GM18861 (cell line): ENCODE results near the gene FAM107B.

Source experiments
- ATAC-seq: cut with Tn5 transposase; IDR thresholded peaks from one replicate; pipeline ENCODE4 v1.9.1; 2021; ENCODE audit not compliant: unreplicated experiment

The FAM107B gene

DNA sequence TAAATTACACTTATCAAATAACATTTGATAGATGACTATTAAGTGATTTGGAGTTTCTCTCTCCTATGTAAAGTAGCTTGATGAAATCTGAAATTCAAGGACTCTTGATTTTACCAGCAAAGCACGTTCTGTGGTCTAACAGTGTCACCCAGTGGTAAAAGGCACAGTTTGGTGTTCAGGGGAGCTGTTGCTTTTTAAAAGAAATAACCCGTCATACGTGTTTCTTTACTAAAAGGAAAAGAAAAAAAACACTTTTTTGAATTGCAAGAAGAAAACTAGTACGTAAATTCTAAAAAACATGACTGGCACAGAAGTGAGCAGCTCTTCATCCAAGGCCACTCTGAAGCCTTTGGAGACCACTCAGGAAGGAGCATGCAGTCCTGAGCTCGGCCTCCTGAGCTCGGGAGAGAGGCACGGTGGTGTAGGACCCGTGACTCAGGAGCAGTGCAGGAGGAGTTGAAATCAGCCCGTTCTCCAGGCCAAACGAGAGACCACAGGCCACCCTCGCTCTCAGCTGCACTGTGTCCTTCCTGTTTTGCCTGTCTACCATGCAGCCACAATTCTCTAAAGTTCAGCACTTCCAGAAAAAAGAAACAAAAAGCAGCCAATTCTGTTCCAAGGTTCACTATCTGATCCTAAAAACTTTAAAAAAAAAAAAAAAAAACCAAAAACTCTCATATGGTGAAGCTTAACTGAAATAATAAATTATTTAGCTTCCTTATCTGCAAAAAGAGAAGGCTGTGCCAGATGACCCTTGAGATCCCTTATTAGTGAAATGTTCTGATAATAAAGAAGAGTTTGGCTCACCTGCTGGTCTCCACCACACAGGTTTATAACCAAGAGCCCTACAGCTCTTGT lies 231.4 kb downstream of the FAM107B start:
- no peak for ATAC-seq

DNA sequence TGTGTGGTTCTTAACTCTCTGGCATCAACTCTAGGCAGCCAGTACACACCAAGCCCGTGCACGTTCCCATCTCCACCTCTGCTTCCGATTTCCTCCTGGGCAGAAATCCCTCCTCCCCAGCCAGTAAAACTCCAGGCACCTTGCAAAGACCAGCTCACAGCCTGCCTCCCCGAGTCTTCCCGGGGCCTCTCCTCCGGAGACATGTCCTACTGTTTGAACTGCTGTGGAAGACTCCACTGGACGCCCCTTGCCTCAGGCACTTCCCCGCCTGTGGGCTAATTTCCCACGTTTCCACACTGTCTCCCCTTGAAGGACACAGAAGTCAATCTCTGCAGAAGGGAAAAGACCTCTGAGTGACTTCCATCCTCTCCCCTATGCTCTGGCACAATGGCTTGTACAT lies 233.3 kb downstream of the FAM107B start:
- no peak for ATAC-seq

DNA sequence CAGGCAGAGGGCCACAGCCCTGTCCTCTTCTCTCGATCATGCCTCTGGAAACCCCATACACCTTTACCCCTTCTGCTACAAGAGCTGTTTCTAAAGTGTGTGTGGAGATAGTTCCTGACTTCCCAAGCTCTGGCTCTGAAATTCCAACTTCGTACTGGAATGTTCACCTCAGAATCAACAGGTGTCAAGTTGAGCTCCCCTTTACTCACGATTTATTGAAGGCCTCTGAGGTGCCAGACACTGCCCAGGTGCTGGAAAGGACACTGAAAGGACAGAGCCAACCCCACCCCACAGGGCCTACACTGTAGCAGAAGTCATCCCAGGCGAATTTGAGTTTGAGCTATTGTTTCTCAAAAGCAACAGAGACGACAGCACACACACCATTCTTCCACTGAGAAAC lies 234.1 kb downstream of the FAM107B start:
- no peak for ATAC-seq

DNA sequence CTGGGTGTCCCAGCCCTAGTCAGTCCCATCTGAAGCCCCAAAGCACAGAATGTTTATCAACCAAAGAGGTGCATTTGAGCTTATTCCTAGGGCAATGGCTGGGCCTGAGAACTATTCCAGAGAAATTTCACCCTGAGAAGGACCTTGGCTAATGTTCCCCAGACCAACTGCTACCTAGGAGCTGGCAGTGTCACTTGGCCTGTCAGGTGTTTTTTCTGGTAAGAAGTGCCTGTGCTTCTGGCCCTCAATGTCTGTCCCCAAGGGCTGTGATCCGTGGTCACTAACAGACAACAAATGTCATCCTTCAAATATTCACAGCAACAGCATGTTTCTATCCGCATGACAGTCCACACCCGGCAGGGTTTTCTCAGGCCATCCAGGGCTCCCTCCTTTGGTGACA lies 234.6 kb downstream of the FAM107B start:
- no peak for ATAC-seq

DNA sequence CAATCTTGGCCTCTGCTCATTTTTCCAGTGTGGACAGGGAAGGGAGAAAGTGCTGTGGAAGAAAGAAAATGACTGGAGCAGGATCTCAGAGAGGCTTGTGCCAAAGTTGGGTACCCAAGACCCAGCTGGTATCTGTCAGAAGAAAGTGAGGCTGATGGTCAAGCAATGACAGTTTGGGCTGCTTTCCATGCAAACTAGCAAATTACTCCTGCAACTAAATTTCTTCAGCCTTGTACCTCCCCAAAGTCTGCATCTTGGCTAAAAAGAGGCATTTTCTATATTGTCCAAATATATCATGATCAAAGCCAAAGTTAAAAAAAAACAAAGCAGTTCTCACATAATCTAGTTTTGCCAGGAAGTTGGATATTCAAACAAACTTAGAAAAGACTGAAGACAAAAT lies 235.5 kb downstream of the FAM107B start:
- ATAC-seq, result no peak

DNA sequence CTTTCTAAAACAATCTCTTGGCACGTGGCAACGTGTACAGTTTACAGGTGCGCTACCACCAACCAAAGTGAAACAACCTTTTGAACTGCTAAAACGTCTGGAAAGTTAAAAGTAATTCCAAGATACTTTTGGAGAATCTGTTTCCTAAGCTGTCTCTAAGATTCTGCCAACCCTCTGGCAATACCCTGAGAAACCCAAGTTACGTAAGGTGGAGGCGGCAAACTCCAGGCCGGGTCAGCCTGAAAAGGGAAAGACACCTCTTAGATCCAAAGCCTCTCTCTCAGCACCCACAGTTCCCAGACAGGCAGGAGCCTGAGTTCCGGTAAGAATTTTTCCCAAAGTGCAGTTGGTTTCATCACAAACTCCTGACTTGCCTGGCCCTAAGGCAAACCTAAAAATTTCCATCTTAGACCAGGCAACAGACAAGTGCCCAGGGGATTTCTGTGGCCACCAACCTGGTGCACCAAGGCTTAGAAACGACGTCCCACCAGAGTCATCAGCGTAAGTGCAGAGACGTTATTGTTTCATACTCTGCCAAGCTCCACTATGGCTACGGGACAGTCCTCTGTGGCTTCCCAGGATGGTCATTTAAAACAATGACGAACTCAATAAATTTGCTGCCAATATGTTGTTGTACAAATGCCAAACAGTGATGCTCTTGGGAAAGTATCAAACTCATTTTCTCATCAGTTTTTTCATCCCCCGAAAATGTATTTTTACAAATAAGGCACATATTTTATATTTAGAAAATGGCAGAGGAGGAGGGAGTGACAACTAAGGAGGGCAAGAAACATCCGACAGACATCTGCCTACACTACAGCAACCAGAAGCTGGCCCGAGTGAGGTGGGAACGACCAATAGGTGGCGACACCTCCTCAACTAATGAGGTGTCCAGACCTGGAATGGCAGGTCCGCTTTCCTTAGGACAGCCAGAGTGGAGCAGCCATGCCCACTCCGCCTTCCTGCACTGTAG lies 238.2 kb downstream of the FAM107B start:
- no peak for ATAC-seq

DNA sequence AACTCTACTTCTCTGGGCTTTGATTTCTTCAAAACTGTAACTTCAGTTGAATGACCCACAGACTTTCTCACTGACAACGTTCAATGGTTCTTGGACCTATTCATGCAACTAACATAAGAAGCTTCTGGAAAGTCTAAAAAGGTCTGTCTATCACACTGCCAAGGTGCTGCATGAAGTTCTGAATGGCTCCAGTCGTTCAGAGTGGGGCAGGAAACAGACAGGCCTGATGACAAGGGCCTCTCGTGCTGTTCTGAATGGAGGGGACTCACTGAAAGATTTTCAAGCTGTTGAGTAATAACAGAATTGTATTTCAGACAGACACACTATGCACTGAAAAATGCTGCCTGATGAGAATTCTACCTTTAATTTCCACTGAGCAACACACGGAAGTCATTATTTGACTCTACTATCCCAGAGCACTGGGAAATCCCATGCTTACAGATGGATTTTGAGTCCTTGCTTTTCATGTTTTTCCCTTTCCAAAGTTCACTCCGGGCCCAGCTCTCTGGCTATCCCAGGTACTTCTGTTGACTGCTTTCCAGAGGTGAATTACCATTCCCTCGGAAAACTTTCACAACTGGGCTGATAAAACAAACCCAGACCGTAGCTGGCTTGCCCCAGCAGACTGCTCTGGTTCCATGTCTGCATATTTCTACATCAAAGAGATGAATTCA lies 239.1 kb downstream of the FAM107B start:
- ATAC-seq, result no peak

DNA sequence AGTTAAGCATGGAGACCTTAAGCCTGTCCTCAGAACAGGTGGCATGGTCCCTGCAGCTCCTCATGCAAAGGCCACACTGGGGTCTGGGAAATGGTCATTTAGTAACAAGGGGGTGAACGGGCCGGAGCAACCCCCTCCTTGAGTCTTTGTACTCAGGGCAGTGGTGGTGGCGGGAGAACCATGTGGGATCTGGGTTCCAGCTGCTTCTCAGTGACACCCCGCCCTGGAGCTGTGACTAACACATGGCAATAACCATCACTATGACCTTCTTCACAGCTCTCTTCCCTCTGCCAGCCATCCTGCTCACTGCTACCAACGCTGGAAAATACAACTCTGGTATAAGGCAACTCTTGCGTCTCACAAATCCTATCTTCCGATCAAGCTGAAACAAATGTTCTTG lies 240.5 kb downstream of the FAM107B start:
- no peak for ATAC-seq

DNA sequence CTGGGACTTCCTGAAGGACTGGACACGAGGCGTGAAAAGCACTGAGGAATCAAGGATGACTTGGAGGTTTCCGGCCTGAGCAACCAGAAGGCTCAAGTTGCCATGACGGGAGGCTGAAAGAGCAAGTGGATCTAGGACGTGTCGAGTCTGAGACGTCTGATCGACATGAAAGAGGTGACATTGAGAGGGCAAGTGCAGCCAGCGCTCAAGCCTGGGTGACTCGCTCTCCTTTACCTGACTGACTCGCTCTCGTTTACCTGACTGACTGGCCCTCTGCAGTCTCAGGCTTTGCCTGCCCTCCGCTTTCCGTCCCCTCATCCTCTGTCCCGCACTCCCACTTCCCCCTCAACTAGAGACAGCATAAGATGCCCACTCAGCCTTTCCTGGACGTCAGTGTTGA lies 241.4 kb downstream of the FAM107B start:
- no peak for ATAC-seq

DNA sequence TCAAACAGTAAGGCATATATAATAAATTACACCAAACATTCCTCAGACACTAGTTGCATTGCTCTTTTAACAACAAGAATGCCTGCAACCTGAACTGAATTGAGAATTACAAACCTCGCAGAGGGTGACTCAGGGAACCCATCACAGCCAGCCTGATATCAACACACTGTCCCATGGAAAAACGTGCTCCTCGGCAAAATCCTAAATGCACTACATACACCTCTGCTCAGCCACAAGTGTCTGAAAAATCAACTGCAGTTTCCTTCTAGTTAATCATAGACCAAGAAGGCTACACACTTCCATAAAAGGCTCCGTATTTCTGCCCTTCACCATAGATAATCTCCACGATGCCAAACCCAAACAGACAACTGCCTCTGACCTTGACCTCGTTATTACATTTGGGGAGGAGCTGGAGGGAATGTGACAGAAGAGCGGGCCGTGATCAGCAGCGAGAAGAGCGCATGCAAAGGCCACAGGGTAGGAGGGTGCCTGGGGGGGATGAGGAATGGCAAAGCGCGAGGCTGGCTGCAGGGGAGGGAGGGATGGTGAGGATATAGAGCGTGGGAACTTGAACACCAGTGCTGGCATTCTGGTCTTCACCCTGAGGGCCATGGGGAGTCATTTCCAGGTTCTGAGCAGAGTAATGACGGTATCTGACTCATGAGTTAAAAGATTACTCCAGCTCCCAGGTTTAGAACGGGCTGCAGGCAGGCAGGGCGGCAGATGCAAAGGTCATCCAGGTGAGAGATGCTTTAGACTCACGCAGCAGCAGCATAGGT lies 242.0 kb downstream of the FAM107B start:
- no peak for ATAC-seq

DNA sequence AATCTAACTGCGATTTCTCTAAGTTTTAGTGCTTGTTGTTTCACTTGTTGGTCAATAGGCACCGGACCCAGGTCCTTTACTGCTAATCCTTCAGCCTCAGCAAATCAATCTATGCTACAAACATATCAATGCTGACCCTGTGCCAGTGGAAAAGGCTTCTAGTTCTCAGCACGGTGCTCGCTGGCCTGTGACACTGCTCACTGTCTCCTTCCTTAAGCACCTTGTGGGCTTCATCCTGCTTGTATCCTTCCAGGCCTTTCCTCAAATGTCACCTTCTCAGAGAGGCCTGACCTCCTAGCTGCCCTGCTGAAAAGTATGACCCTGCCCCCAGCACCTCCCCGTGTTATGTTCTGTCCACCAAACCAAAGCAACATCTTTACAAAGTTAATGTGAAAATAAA lies 242.7 kb downstream of the FAM107B start:
- no peak for ATAC-seq

DNA sequence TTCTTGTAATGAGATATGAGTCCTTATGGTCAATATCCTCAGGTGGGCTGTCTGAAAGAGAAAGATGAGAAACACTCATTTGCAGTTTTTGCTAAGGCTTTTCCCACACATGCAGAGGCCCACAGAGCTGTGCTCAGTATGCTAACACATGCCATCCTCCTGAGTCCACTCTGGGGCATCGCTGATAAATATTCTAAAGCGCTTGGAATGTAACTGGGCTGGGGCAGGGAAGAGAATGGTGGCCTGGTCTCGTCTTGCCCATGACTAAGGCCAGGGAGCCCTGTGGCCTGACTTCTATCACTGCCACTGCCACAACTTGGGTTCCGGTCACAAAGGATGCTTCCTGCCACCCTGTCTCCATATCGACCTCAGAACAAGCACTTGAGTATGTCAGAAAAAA lies 244.2 kb downstream of the FAM107B start:
- ATAC-seq, result no peak

DNA sequence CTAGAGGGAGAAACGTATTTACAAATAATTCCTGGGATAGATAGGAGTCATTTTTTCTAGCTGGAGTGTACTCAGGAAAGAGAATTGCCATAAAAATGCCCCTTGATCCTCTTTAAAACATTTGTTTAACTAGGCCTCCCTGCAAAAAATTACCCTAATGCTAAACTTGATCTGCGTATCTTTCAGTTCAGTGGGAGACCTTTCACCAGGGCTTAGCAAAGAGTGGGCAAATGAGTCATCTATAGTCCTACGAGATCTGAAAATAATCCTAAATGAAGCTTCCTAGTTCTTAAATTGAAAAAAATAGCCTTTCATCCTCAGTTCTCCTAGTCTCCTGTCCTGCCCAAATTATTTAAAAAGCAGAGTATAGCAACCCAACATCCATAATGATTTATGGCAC lies 245.3 kb downstream of the FAM107B start:
- ATAC-seq, result no peak

DNA sequence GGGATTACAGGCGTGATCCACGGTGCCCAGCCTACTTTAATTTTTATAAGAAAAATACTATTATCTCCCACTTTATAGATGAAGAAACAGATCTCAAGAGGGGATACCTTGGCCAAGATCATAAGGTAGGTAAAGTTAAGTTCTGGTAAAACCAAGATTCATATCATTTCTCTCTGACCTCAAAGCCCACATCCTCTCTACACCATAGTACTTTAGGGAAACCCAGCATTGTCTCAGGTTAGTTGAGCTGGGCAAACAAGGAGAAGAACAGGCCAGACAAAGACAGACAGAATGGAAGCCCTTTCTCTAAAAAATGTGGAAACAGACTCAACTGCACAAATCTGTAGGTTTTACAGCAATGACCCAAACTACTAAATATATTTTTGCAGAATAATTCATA lies 246.2 kb downstream of the FAM107B start:
- no peak for ATAC-seq

DNA sequence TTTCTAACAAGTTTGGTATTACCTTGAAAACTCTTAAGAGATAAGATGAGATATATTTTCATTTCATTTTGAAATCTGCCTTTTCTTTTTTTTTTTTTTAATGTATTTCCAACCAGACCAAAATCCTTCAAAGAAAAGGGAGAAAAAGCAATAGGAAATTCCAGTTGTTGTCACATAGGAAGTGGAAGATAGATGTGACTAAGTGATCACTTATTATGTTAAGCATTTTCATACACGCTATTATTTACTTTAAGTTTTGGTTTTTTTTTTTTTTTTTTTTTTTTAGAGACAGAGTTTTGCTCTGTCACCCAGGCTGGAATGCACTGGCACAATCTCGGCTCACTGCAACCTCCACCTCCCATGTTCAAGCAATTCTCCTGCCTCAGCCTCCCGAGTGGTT lies 246.8 kb downstream of the FAM107B start:
- ATAC-seq, result no peak

DNA sequence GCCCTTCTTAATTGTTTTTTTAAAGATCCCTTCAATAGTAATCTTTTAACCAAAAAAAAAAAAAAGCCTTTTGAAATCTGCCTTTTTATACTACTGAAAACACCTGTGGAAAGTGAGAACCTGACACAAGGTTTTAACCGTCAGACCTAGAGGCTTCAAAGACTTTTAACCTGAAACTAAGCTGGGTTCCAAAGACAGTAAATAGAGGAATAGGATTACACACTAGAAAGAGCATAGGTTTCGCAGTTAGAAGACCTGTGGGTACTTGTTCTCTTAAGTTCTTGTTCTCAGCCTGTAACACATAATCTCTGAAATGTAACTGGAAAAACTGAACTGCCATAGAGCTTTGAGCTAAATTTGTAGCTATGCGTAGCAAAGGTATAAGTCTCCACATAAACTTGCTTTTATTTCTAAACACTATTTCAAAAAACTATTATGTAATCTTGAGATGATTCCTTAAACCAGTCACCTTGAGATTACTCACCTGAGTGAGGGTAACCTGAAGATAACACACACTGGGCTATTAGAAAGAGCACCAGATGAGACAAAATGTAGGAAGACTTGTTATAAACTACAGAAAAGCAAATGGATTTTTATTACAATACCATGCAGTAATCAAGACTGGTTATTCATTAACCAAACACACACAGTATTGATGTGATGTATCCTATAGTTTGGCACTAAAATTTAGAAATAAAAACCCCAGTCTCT lies 247.4 kb downstream of the FAM107B start:
- no peak for ATAC-seq

DNA sequence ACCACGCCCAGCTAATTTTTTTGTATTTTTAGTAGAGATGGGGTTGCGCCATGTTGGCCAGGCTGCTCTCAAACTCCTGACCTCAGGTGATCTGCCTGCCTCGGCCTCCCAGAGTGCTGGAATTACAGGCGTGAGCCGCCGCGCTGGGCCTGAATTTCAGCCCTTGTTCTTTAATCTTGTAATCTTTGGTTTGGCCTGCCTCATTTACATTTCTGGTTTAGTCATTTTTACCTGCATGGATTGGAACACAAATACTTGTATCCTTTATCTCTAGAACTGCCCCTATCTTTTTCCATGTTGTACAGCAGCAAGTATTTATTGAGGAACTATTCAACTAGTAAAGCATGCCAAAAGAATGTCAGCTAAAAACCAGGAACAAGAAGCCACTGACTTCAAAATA lies 248.4 kb downstream of the FAM107B start:
- ATAC-seq, result no peak

DNA sequence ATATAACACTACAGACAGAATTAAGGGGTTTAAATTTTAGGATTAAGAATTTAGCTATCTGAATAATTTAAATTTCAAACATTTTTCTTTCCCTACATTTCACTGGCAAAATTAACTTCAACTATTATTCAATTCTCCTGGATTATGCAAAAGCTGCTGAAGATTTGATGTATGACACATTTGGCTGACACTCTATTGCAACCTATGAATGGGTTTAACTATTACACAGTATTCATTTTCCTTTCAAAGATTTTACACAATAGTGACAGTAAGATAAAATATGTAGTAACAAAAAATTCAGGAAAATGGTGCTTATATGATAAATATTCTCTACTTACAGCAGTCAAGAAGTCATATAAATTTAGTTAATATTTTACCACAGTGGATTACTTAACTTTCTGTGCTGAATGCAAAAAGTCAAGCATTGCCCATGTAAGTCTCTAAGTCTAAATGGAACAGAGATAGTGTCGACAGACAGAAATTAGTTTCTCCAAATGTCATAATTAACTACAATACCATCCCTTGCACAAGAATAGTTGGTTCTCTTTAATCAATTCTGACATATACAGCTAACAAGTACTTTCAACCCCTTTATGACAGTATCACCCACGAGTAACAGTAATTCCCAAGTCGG lies 249.9 kb downstream of the FAM107B start:
- ATAC-seq, result no peak

DNA sequence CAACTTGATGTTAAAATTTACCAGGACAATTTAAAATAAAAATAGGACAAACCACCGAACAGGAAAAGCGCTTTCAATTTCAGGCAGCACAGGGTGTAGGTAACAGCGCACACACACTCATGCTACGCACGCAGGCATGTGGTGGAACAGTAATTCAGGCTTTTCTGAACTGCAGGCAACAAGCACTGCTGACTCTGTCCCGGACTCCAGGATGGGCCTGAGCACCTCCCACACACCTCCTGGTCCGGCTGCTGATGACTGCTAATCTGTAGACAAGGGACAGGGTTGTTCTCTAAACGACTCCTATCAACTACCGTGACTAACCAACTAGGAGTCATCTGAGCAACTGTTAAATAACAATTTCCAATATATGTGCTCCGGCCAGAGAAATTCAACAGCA lies 251.4 kb downstream of the FAM107B start:
- no peak for ATAC-seq

DNA sequence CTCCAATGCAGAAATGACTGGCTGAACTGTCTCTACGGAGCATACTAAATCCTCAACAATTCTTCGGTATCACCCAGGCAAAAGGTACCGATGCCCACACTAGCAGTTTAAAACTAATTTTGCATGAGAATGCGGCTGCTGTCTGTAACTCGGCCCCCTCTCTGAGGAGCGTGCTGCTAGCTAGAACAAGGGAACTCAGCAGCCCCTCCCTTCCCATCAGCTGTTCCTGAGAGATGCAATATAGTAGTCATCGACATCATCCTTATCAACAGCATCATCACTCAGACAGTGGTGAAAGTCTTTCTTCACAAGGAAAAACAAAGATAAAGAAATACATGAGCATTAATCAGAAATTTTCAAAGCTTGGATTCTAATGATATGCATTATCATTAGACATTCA lies 254.9 kb downstream of the FAM107B start:
- no peak for ATAC-seq
